GM04503 (cell line): ENCODE measurements around the gene TLR9.

ENCODE experiments used
- DNase-seq: peaks from one replicate; pipeline ENCODE4 v3.0.0-alpha.2; 2012; ENCODE audit warnings: low read depth

Gene TLR9

GRCh38 chr3:52172262-52172757 lies 53.1 kb downstream of the TLR9 start:
- DNase-seq = no peak

- no peak for DNase-seq
Observed at GRCh38 chr3:52171514-52172261, 53.8 kb downstream of the TLR9 start.
